IPS-NIHi7 (cell line): ENCODE results near the gene LYRM9.
A peak's percentile ranks its signal among the peaks of the same experiment; 100 is the strongest.
"Not testable (repeated sequence)": the region's sequence is repeated elsewhere in the genome, so short reads cannot be mapped to it uniquely, and the experiment has no call there.

Experiments
- DNase-seq: peaks from one replicate; pipeline ENCODE4 v3.0.0; 2012; ENCODE audit warnings: mixed read lengths; ENCODE audit errors: extremely low spot score

The LYRM9 gene

GRCh38 chr17:27906226-27906580 lies 13.0 kb upstream of the LYRM9 start:
- no peak for DNase-seq

- DNase-seq: no peak
These were observed 12.5 kb upstream of the LYRM9 start for GRCh38 chr17:27905447-27906225.

GRCh38 chr17:27904534-27905446 lies 11.6 kb upstream of the LYRM9 start:
- no peak for DNase-seq

DNA sequence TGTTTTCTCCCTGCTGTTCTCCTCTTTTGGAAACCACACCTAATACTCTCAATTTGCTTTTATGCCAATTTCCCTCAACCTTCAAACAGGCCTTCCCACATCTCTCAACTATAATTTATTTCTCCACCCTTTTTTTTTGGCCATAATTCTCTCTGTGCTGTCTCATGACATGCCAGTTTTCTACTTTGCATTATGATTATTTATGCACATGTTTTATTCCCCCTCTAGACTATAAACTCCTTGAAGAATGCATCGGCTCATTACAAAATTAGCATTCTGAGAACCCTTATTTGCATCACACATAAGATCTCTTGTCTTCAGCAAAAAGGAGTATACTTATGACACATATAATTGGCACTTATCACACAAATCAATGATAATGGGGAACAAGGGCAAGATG lies 10.9 kb upstream of the LYRM9 start:
- no peak for DNase-seq

DNA sequence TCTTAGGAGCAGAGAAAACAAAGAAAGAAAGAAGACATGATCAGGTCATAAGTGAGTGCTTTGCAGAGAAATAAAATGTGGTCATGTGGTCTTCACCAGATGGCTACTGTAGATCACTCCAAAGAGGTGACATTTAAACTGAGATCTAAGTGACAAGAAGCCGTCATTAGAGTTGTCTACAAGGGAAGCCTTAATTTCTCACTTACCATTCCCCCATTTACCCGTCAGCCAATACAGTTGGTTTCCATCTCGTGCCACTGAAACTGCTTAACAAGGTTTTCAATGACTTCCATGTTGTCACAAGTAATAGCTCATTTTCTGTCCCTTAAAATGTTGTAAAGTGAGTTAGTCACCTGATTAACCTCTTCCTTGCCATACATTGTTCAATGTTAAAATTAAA lies 6.4 kb upstream of the LYRM9 start:
- no peak for DNase-seq

DNA sequence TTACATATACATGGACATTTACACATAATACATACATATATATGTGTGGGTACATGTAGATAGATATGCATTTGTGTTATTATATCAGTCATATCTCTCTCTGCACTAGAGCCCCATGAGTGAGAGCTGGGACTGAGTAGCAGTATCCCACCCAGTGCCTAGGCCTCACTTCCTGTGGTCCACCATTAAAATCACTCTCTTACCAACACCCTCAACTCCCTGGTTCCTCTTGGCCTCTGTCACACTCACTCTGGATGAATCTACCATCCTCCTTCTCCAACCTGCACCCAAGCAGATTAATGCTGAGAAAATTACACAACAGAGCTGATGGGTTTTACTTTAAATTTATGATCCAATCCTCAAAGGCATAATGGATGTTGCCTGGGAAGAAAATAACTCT lies 4.9 kb upstream of the LYRM9 start:
- no peak for DNase-seq

GRCh38 chr17:27896701-27897100 lies 3.5 kb upstream of the LYRM9 start:
- no peak for DNase-seq

- no peak for DNase-seq
These were observed 2.9 kb upstream of the LYRM9 start for GRCh38 chr17:27895940-27896535.

GRCh38 chr17:27895123-27895895 lies 2.1 kb upstream of the LYRM9 start:
- DNase-seq: no peak

DNA sequence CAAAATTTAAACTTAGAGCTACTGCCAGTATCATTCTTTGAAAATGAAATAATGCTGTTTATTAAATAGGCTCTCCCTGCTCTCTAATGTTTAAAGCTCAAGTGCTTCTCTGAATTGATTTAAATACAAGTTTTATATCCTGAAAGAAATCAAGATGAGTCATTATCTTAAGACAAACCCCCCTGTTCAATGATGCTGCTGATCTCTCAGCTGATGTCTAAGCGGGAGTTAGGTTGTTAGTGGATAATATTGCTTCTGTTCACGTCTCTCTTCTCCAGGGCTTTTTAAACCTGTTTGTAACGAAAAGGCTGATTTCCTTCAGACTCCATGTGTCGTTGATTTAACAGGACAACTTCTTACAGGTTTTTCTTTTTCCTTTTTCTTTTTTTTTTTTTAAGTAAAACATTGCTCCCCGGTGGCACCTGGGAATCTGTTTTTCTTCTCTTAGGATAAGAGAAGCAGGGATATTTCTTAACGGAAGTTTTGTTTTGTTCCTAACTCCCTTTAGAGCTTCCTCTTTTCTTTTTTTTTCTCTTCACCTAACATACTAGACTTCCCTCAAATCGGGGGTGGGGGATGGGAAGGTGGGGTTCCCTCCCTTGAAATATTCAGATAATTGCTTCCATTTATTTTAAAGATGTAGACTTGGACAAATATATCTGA lies 807 bp upstream of the LYRM9 start:
- no peak for DNase-seq

DNA sequence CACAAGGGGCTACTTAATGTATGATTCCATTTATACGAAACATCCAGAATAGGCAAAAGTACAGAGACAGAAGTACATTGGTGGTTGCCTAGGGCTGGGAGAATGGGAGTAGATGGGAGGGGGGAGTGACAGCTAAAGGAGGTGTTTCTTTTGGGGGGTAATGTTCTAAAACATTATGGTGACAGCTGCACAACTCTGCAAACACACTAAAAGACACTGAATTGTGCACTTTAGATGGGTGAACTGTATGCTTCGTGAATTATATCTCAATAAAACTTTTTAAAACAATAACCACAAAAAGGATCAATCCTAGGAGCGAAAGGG lies 661 bp downstream of the LYRM9 start:
- no peak for DNase-seq

DNA sequence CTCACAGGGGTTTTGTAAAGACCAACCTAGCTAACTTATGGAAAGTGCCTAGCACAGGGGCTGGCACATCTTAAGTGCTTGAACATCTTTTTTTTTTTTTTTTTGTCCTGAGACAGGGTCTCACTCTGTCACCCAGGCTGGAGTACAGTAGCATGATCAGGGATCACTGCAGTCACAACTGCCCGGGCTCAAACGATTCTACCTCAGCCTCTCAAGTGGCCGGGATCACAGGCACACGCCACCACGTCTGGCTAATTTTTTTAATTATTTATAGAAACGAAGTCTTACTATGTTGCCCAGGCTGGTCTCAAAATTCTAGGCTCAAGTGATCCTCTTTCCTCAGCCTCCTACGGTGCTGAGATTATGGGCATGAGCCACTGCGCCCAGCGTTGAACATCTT lies 1.3 kb downstream of the LYRM9 start:
- DNase-seq: no peak

- no peak for DNase-seq
These were observed 3.4 kb downstream of the LYRM9 start for GRCh38 chr17:27889711-27890251.

DNA sequence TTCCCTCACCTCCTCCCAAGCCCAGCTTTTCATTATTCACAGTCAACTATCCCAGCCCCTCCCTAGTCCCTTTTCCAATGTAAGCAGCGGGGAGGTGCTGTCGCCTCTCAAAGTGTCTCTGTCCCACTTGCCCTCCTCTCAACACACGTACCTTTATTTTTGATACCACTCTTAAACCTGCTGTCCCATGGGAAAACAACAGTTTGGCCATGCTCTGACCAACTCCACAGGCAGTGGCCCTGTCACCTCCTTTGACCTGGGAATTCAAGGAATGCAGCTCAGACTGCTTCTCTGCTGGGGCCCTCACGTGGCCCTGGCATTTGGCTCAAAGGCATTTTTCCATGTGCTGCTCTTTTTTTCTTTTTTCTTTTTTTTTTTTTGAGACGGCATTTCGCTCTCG lies 4.2 kb downstream of the LYRM9 start:
- peak; percentile 72 for DNase-seq

GRCh38 chr17:27888067-27888466 lies 5.1 kb downstream of the LYRM9 start:
- DNase-seq: no peak

- DNase-seq: not testable (repeated sequence)
These were observed 6.7 kb downstream of the LYRM9 start for GRCh38 chr17:27886348-27886906.

DNA sequence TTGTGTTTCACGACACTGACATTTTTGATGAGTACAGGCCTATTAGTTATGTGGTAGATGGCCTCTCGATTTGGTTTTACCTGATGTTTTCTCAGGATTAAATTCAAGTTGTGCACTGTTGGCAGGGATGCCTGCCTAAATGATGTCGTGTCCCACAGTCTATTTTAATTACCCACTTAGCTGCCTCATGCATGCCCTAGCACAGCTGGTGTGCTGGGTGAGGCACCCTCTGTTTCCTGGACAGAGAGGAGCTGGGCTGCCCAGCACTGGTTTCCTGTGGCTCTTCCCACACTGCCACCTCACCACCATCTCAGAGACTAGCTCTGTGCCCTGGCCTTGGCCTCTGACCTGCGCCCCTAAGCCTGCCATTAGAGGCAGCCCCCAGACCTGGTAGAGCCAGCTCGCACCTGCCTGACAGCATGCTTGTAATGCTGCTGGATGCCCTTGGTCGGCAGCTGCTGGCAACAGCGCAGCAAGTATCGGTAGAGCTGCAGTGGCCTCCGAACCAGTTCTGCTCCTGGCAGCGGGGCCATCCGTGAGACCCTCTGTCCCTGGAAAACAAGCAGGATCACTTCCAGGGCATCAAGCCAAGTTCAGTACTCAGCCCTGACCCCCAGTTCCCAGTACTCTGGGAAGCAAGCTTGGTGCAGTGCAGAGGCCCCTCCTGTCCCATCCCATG lies 10.9 kb downstream of the LYRM9 start:
- no peak for DNase-seq

GRCh38 chr17:27879987-27880608 lies 13.1 kb downstream of the LYRM9 start:
- DNase-seq: peak; percentile 90

DNA sequence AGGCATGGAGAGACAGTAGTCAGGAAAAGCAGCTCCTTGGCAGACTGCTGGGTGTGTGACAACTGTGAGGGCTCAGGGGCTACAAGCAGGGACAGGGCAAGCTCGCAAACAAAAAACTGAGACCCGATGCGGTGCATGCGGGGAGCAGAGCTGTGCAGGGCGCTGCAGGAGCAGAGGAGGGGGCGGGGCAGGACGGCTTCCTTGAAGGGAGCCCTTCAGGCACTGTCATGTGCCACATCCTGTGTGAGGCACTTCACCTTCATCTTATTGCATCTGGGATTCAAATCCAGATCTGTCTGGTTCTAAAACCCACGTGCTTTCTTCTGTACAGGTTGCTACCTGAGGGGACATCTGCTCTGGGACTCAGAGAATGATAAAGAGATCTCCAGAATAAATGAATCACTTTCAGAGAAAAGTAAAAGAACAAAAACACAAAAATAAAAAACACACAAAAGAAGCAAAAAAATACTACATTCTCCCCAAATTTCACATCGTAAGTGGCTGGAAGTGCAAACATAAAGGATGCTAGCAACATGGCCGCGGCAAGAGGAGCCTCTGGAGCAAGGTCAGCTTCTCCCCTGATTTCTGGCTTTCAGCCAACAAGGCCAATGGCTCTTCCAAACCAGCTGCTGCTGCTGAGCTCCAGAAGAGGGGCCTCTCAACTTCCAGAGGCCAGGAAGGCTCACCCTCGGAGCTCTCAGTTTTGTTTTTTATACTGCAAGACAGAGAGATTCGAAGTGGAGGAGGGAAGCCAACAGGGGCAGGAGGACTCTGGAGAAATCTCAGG lies 14.2 kb downstream of the LYRM9 start:
- DNase-seq: no peak
